HepG2 (cell line): ENCODE data around the gene SHISA9.

Experiments used
- HNRNPUL1 ChIP-seq: fragments of 200-400 bp; formaldehyde crosslinking; IDR thresholded peaks from 2 replicates; pipeline ENCODE4 v1.6.1; 2017; ENCODE audit warnings: low read depth, mild to moderate bottlenecking, low read length, moderate library complexity
- NBN ChIP-seq: fragments of 450-650 bp; conservative IDR thresholded peaks from 2 replicates; pipeline ENCODE4 v1.6.1; 2017
- POLR2A ChIP-seq, 2 experiments: IDR thresholded peaks; 2 replicates each; pipeline ENCODE4 v1.6.1; 2011; ENCODE audit warnings: low read depth in 2 of 2, low read length in 2 of 2, mild to moderate bottlenecking in 1 of 2, moderate library complexity in 1 of 2; ENCODE audit not compliant: insufficient read depth in 1 of 2
- YY1 ChIP-seq: IDR thresholded peaks from 2 replicates; pipeline ENCODE4 v1.6.1; 2011; ENCODE audit warnings: low read length, low read depth, moderate library complexity, mild to moderate bottlenecking; ENCODE audit not compliant: insufficient read depth, insufficient replicate concordance
- TF ChIP-seq, protein P1 (sequence below): sonication (generic); formaldehyde crosslinking; IDR thresholded peaks from 2 replicates; pipeline ENCODE4 v1.4.0; 2020; ENCODE audit warnings: mild to moderate bottlenecking, missing genetic modification reagents
- TF ChIP-seq, protein P2 (sequence below): sonication (generic); formaldehyde crosslinking; IDR thresholded peaks from 2 replicates; pipeline ENCODE4 v1.8.1; 2023; ENCODE audit warnings: mild to moderate bottlenecking, inconsistent platforms, moderate library complexity, missing genetic modification reagents, borderline replicate concordance

DNA sequence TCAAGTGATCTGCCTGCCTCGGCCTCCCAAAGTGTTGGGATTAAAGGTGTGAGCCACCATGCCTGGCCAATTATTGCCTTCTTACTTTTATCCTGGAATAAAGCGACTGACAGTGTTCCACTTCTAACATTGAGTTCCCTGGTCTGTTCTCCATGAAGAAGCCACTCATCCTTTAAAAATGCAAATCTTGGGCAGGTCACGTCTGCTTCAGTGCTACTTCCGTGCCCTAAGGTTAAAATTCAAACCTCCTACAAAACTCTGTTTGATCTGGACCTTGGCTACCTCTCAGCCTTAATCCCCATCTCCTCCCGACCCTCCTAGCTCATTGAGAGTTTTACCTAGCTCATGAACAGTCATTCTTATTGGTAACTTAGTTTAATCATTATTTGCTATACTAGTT is 9.6 kb upstream of the SHISA9 start:
- TF ChIP-seq YY1 (no peak), HNRNPUL1 (no peak), NBN (no peak), POLR2A (IDR thresholded peaks at IDR 0.05; ENCODE audit: insufficient read depth in 1 of 2, low read depth in 2 of 2, low read length in 2 of 2) (no peak)
- TF ChIP-seq, protein P1, sequence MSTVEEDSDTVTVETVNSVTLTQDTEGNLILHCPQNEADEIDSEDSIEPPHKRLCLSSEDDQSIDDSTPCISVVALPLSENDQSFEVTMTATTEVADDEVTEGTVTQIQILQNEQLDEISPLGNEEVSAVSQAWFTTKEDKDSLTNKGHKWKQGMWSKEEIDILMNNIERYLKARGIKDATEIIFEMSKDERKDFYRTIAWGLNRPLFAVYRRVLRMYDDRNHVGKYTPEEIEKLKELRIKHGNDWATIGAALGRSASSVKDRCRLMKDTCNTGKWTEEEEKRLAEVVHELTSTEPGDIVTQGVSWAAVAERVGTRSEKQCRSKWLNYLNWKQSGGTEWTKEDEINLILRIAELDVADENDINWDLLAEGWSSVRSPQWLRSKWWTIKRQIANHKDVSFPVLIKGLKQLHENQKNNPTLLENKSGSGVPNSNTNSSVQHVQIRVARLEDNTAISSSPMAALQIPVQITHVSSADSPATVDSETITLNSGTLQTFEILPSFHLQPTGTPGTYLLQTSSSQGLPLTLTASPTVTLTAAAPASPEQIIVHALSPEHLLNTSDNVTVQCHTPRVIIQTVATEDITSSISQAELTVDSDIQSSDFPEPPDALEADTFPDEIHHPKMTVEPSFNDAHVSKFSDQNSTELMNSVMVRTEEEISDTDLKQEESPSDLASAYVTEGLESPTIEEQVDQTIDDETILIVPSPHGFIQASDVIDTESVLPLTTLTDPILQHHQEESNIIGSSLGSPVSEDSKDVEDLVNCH (CRISPR knock-in tag) = no peak
- TF ChIP-seq, protein P2, sequence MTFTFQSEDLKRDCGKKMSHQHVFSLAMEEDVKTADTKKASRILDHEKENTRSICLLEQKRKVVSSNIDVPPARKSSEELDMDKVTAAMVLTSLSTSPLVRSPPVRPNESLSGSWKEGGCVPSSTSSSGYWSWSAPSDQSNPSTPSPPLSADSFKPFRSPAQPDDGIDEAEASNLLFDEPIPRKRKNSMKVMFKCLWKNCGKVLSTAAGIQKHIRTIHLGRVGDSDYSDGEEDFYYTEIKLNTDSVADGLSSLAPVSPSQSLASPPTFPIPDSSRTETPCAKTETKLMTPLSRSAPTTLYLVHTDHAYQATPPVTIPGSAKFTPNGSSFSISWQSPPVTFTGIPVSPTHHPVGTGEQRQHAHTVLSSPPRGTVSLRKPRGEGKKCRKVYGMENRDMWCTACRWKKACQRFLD (CRISPR knock-in tag) = no peak
